Memory B cell (primary cell): Measurements from ENCODE around the gene SPEG.
A peak's percentile ranks its signal among the peaks of the same experiment; 100 is the strongest.
"Not testable (repeated sequence)": the region's sequence is repeated elsewhere in the genome, so short reads cannot be mapped to it uniquely, and the experiment has no call there.

ENCODE experiments used
- ATAC-seq: fragments of 150-1000 bp; cut with Tn5 transposase; 2 replicates; pipeline ENCODE4 v1.10.0; 2021; ENCODE audit warnings: low read depth, mild to moderate bottlenecking, moderate library complexity
- DNase-seq, 2 donors: peaks; one replicate each; pipeline ENCODE4 v3.0.0; 2022; ENCODE audit warnings: low spot score in 2 of 2
- H3K27ac Mint-ChIP-seq: one replicate; pipeline ENCODE4 v1.8.0; 2022; ENCODE audit warnings: mild to moderate bottlenecking, moderate library complexity, mixed read lengths
- H3K27me3 Mint-ChIP-seq: one replicate; pipeline ENCODE4 v1.8.0; 2022; ENCODE audit warnings: mixed read lengths
- H3K36me3 Mint-ChIP-seq: one replicate; pipeline ENCODE4 v1.8.0; 2022; ENCODE audit warnings: mild to moderate bottlenecking, mixed read lengths
- H3K4me1 Mint-ChIP-seq: one replicate; pipeline ENCODE4 v1.8.0; 2022; ENCODE audit warnings: mixed read lengths
- H3K4me3 Mint-ChIP-seq: one replicate; pipeline ENCODE4 v1.8.0; 2022; ENCODE audit warnings: mild to moderate bottlenecking, moderate library complexity, mixed read lengths
- H3K9me3 Mint-ChIP-seq: one replicate; pipeline ENCODE4 v1.8.0; 2022; ENCODE audit warnings: mixed read lengths

Gene SPEG

DNA sequence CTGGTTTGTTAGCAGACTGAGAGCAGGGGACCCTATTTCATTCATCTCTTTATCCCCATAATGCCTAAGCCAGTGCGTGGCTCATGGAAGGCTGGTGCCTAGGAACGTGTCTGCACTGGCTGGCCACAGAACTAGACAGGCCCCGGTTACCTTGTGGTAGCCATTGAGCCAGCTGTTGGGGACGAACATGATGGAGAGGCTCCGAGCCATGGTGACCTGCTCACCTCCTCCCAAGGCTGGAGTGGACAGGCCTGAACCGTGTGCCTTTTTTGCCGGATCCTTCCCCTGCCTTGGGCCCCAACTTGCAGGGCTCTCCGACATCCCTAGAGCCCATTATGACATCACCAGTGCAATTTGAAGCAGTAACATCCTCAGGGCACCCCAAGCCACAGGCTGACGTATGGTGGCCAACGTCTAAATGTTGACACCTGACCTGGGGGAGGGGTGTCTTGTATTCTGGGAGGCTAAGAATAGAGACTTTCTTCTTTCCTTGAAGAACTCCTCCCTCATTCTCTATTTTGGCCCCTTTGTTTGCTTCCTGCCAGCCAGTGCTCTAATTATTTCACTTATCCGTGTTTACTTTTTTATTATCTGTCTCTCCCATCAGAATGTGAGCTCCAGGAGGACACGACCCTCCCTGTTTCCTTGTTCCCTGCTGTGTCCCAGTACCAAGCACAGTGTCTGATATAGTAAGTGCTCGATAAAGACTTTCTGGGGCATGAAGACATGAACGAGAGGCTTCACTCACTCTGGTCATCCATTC, 34.7 kb upstream of the SPEG start:
- Mint-ChIP-seq H3K9me3 (no peaks in the 10 kb centered on the region), H3K27me3 (peaks cover 14% of the 10 kb centered on the region), H3K27ac (no peak overlapping the region), H3K36me3 (no peaks in the 10 kb centered on the region), H3K4me3 (no peak overlapping the region), H3K4me1 (peaks cover 3% of the 10 kb centered on the region)
- DNase-seq (no peak), ATAC-seq (no peak)

GRCh38 chr2:219400562-219400961, 34.1 kb upstream of the SPEG start:
- Mint-ChIP-seq H3K4me1 (peaks cover 3% of the 10 kb centered on the region), H3K27me3 (peaks cover 14% of the 10 kb centered on the region), H3K9me3 (no peaks in the 10 kb centered on the region), H3K4me3 (no peak overlapping the region), H3K36me3 (no peaks in the 10 kb centered on the region), H3K27ac (no peak overlapping the region)
- DNase-seq (no peak), ATAC-seq (no peak)

DNA sequence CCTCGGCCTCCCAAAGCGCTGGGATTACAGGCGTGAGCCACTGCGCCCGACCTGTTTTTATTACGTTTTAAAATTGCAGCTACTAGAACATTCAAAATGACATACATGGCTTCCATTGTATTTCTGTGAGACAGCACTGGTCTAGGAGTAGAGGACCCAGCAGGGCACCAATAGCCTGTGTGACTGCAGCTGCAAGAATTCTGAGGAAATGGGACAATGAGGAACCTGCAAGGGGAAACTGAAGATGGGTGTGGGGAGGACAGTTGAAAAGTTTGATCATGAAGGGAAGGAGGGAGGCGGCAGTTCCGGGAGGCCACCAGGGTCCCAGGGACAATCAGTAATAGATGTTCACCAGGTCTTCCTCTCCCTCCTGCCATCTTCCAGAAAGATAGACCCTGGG, 33.0 kb upstream of the SPEG start:
- peaks cover 15% of the 10 kb centered on the region for H3K27me3 Mint-ChIP-seq
- no peak overlapping the region for H3K4me3 Mint-ChIP-seq
- DNase-seq (no peak), ATAC-seq (no peak)
- H3K4me1 Mint-ChIP-seq, result peaks cover 3% of the 10 kb centered on the region
- H3K9me3 Mint-ChIP-seq, result no peaks in the 10 kb centered on the region
- H3K36me3 Mint-ChIP-seq, result no peaks in the 10 kb centered on the region
- H3K27ac Mint-ChIP-seq, result no peak overlapping the region

DNA sequence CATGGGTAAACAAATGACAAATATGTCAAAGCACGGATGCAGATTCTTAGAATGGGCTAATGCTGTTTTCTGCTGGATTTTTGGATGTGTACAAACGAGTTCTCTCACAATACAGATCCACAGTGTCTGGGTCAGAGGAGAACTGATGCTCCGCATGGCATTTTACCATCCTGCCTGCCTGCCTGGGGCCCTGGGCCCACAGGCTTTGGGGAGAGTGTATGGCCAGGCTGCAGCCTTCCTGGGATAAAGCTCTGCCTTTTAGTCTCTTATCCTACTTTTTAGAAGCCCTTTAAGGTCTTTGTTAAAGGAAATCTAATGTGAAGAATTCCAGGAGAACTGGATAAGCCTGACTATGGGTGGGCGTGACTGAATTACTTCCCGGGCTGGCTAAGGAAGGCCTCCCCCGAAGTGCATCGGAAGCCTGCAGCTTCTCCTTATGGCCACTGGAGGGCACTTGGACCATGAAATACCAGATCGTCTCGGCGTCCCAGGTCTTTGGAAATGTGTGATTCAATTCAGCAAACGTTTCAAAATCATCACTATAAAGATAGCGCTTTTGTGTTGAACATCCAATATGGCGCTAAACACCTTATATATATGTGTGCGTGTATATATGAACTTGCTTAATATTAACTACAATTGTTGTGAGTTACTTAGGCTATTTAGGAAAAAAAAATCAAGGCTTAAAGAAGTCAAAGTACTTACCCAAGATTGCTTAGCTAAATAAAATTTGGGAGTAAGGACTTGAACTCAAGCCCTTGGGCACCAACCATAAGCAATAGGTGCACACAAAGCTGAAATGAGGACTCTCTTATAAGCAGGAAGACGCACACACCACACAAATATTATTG, 31.8 kb upstream of the SPEG start:
- peaks cover 15% of the 10 kb centered on the region for H3K27me3 Mint-ChIP-seq
- no peaks in the 10 kb centered on the region for H3K36me3 Mint-ChIP-seq
- ATAC-seq (peak; percentile 89), DNase-seq (peak; percentile 37 to 40)
- H3K4me1 Mint-ChIP-seq, result peaks cover 3% of the 10 kb centered on the region
- no peak overlapping the region for H3K27ac Mint-ChIP-seq
- H3K9me3 Mint-ChIP-seq, result no peaks in the 10 kb centered on the region
- no peak overlapping the region for H3K4me3 Mint-ChIP-seq

GRCh38 chr2:219403861-219404260, 30.8 kb upstream of the SPEG start:
- peaks cover 3% of the 10 kb centered on the region for H3K4me1 Mint-ChIP-seq
- H3K27ac Mint-ChIP-seq, result no peak overlapping the region
- H3K9me3 Mint-ChIP-seq, result no peaks in the 10 kb centered on the region
- H3K36me3 Mint-ChIP-seq, result no peaks in the 10 kb centered on the region
- DNase-seq, result no peak
- no peak overlapping the region for H3K4me3 Mint-ChIP-seq
- no peak for ATAC-seq
- H3K27me3 Mint-ChIP-seq, result peaks cover 19% of the 10 kb centered on the region

- Mint-ChIP-seq H3K9me3 (no peaks in the 10 kb centered on the region), H3K4me1 (peaks cover 3% of the 10 kb centered on the region), H3K27ac (no peak overlapping the region), H3K4me3 (no peak overlapping the region), H3K36me3 (no peaks in the 10 kb centered on the region), H3K27me3 (peaks cover 21% of the 10 kb centered on the region)
- no peak for DNase-seq
- no peak for ATAC-seq
Measured at GRCh38 chr2:219404291-219404910, 30.2 kb upstream of the SPEG start.

- H3K27ac Mint-ChIP-seq, result no peak overlapping the region
- ATAC-seq, result no peak
- H3K9me3 Mint-ChIP-seq, result no peaks in the 10 kb centered on the region
- H3K27me3 Mint-ChIP-seq, result peaks cover 21% of the 10 kb centered on the region
- H3K36me3 Mint-ChIP-seq, result no peaks in the 10 kb centered on the region
- no peak overlapping the region for H3K4me3 Mint-ChIP-seq
- H3K4me1 Mint-ChIP-seq, result peaks cover 3% of the 10 kb centered on the region
- no peak for DNase-seq
Measured at GRCh38 chr2:219404954-219405353, 29.7 kb upstream of the SPEG start.

GRCh38 chr2:219405451-219405850, 29.2 kb upstream of the SPEG start:
- Mint-ChIP-seq H3K27me3 (peaks cover 21% of the 10 kb centered on the region), H3K4me1 (peaks cover 3% of the 10 kb centered on the region), H3K9me3 (no peaks in the 10 kb centered on the region), H3K4me3 (no peak overlapping the region), H3K36me3 (no peaks in the 10 kb centered on the region), H3K27ac (no peak overlapping the region)
- no peak for ATAC-seq
- DNase-seq, result no peak

DNA sequence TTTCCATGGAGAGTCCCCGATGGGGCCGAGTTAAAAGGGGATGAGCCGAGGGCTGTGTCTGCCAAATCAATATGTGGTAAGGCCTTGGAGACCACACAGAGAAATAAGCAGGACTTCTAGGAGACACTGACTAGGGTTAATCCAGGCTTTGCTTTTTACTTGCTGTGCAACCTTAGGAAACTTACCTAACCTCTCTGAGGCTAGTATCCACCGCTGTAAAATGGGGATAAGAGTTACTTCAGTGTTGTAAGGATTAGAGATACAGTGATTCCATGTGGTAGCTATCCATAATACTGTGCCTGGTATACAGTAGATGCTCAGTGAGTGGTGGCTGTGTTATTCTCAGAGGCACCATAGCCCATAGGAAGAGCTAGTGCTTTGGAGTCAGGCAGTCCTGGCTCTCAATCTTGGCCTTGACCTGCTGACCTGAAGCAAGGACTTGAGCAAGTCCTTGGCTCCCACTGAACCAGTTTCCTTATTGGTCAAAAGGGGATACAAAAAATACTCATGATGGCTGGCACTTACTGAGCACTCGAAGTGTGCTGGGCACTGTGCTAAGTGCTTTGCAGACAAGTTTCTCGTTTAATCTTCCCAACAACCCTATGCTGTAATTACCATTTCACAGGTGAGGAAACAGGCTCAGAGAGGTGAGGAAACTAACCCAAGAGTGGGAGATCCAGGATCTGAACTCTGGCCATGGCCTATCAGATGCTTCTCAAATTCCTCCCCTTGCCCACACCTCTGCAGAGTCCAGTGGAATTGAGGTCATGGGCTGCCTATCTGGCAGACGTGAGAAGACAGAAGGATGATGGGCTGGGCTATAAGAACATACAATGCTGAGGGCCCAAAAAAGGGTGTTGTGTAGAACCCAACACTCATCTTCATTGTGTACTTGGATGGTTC, 28.4 kb upstream of the SPEG start:
- DNase-seq (no peak), ATAC-seq (no peak)
- H3K9me3 Mint-ChIP-seq, result no peaks in the 10 kb centered on the region
- H3K4me3 Mint-ChIP-seq, result no peak overlapping the region
- peaks cover 21% of the 10 kb centered on the region for H3K27me3 Mint-ChIP-seq
- no peaks in the 10 kb centered on the region for H3K36me3 Mint-ChIP-seq
- no peak overlapping the region for H3K27ac Mint-ChIP-seq
- H3K4me1 Mint-ChIP-seq, result peaks cover 3% of the 10 kb centered on the region

DNA sequence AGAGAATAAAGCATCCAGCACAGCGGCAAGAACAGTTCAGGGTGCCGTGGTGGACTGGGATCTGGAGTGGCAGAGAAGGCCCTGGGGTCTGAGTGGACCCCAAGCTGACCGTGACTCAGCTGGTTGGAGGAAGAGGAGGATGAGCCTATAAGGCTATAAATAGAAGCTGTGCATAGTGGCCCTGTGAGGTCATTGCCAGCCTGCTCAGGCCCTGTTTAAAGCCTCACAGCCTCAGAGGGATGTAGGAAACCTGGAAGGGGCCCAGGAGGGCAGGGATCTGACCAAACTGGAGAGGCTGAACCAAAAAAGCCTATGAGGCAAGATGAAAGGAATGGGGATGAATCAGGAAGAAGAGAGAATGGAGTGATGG, 27.8 kb upstream of the SPEG start:
- H3K27ac Mint-ChIP-seq, result no peak overlapping the region
- H3K4me3 Mint-ChIP-seq, result no peak overlapping the region
- peaks cover 21% of the 10 kb centered on the region for H3K27me3 Mint-ChIP-seq
- H3K36me3 Mint-ChIP-seq, result no peaks in the 10 kb centered on the region
- no peak for DNase-seq
- H3K4me1 Mint-ChIP-seq, result peaks cover 3% of the 10 kb centered on the region
- ATAC-seq, result no peak
- no peaks in the 10 kb centered on the region for H3K9me3 Mint-ChIP-seq

DNA sequence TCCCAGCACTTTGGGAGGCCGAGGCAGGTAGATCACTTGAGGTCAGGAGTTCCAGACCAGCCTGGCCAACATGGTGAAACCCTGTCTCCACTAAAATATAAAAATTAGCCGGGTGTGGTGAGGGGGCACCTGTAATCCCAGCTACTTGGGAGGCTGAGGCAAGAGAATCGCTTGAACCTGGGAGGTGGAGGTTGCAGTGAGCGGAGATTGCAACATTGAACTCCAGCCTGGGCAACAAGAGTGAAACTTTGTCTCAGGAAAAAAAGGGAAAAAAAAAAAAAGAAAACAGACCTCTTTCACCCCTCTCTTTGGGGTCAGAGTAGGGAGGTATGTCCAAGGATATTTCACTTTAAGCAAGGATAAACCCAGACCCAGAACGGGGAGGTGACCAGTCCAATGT, 27.3 kb upstream of the SPEG start:
- H3K27me3 Mint-ChIP-seq, result peaks cover 19% of the 10 kb centered on the region
- not testable (repeated sequence) for ATAC-seq, H3K27ac Mint-ChIP-seq, H3K4me1 Mint-ChIP-seq, DNase-seq, H3K4me3 Mint-ChIP-seq, H3K9me3 Mint-ChIP-seq, H3K36me3 Mint-ChIP-seq

DNA sequence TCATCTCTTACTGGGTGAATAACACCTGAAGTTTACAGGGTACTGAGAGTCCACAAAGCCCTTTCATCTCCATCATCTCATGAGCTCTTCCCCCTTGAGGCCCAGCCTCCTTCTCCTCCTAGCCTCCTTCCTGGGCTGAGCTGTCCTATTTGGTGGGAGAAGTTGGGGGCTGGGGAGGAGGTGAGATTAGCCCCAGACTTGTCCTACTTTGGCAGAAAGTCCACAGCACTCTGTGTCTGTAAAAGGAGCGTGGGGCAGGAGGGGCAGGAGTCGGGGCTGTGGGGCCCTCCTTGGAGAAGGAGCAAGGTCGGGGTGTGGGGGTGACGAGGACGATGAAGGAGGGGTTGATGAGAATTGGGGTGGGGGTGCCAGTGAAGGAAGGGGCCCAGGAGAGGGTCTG, 26.4 kb upstream of the SPEG start:
- no peak for ATAC-seq
- Mint-ChIP-seq H3K27ac (no peak overlapping the region), H3K4me3 (no peak overlapping the region), H3K36me3 (no peaks in the 10 kb centered on the region), H3K27me3 (peaks cover 19% of the 10 kb centered on the region), H3K9me3 (no peaks in the 10 kb centered on the region), H3K4me1 (no peaks in the 10 kb centered on the region)
- no peak for DNase-seq

DNA sequence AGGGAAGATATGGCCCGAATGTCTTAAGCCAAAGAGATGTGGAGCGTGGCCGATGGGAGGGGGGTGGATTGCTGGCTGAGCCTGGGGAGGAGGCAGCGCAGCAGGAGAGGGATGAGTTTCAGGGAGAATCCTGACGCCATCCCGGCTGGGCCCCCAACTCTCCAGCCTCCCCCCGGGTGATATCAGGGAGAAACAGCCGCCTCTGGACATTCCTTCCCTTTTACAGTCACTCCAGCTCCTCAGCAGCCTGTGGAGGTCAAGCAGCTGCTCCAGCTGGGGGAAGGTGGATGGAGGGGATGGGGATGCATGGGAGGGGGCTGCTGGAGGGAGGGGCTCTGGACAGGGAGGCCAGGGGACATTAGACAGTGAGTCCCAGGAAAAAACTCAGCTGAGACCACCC, 26.0 kb upstream of the SPEG start:
- ATAC-seq (no peak), DNase-seq (no peak)
- Mint-ChIP-seq H3K4me1 (no peaks in the 10 kb centered on the region), H3K27me3 (peaks cover 18% of the 10 kb centered on the region), H3K4me3 (no peak overlapping the region), H3K36me3 (no peaks in the 10 kb centered on the region), H3K27ac (no peak overlapping the region), H3K9me3 (no peaks in the 10 kb centered on the region)
